BJ (cell line): ENCODE measurements around the gene LAMA1. TPM values are rescaled to one million over a fixed set of nuclear protein-coding genes. Genes with fewer than 3 reads are reported as not detected.

ENCODE experiments used
- CTCF ChIA-PET: fragments of 350-600 bp; formaldehyde crosslinking; extraction: SDS; loops from one replicate; lab custom pipeline; 2021; ENCODE audit warnings: antibody characterized with exemption, inconsistent platforms; lab: Yijun Ruan, JAX
- POLR2A ChIA-PET: fragments of 300-600 bp; sonication (Branson Sonifier 250); formaldehyde crosslinking; extraction: SDS; loops from one replicate; lab custom pipeline; 2021; ENCODE audit warnings: antibody characterized with exemption; lab: Charles Lee
- DNase-seq: peaks from one replicate; pipeline ENCODE4 v3.0.0-alpha.2; 2011; ENCODE audit warnings: low read depth
- H3K27me3 ChIP-seq: 2 replicates; pipeline ENCODE4 v1.6.0; 2011; ENCODE audit warnings: low read length; ENCODE audit not compliant: control insufficient read depth, insufficient read depth
- H3K36me3 ChIP-seq: 2 replicates; pipeline ENCODE4 v1.5.1; 2011; ENCODE audit warnings: low read length; ENCODE audit not compliant: control insufficient read depth, insufficient read depth
- H3K4me3 ChIP-seq: 2 replicates; pipeline ENCODE4 v1.5.1; 2011; ENCODE audit warnings: low read depth, mild to moderate bottlenecking, control low read depth, low read length
- CTCF ChIP-seq: IDR thresholded peaks from 2 replicates; pipeline ENCODE4 v1.5.1; 2011; ENCODE audit warnings: low read depth, mild to moderate bottlenecking, control low read depth, inconsistent platforms, low read length, moderate library complexity; ENCODE audit not compliant: insufficient read depth
- polyA plus RNA-seq: library from polyadenylated mRNA; depleted of rRNA; stranded (reverse); fragments of >200 nt; gene quantifications from 2 replicates; pipeline ENCODE4 v1.2.3, GENCODE V29; 2011

Gene LAMA1
- polyA plus RNA-seq, 1 experiment, result 3.4 TPM

GRCh38 chr18:7157760-7158159 is 40.2 kb upstream of the LAMA1 start:
- POLR2A ChIA-PET, result no interaction called here
- DNase-seq, result no peak
- CTCF ChIA-PET, result interaction anchor here (0.7 to 2.3 kb wide), 3 partner anchors 13 to 410 kb away, joined by 3 to 6 read pairs (median 4); no protein-coding TSS in a partner anchor
- Histone ChIP-seq H3K36me3 (no peaks in the 10 kb centered on the region), H3K27me3 (no peaks in the 10 kb centered on the region), H3K4me3 (no peak overlapping the region)
- no peak for TF ChIP-seq CTCF

- Histone ChIP-seq H3K27me3 (no peaks in the 10 kb centered on the region), H3K36me3 (no peaks in the 10 kb centered on the region), H3K4me3 (no peak overlapping the region)
- TF ChIP-seq CTCF, result no peak
- CTCF ChIA-PET, result interaction anchor here (0.6 to 1.0 kb wide), 2 partner anchors 21 to 916 kb away, joined by 3 to 4 read pairs; no protein-coding TSS in a partner anchor
- POLR2A ChIA-PET, result no interaction called here
- DNase-seq, result no peak
These were observed 38.3 kb upstream of the LAMA1 start for GRCh38 chr18:7155887-7156286.

- ChIA-PET POLR2A (no interaction called here), CTCF (interaction anchor here (0.6 to 1.0 kb wide), 2 partner anchors 22 to 41 kb away, joined by 3 to 4 read pairs; no protein-coding TSS in a partner anchor)
- no peaks in the 10 kb centered on the region for H3K36me3 ChIP-seq
- no peaks in the 10 kb centered on the region for H3K27me3 ChIP-seq
- H3K4me3 ChIP-seq, result no peak overlapping the region
- no peak for DNase-seq
- TF ChIP-seq CTCF, result no peak
These were observed 37.5 kb upstream of the LAMA1 start for GRCh38 chr18:7155092-7155491.

- H3K27me3 ChIP-seq, result no peaks in the 10 kb centered on the region
- no peak for DNase-seq
- no peak for TF ChIP-seq CTCF
- ChIA-PET CTCF (no interaction called here), POLR2A (no interaction called here)
- H3K4me3 ChIP-seq, result no peak overlapping the region
- H3K36me3 ChIP-seq, result no peaks in the 10 kb centered on the region
These were observed 34.8 kb upstream of the LAMA1 start for GRCh38 chr18:7152440-7152839.

- H3K27me3 ChIP-seq, result no peaks in the 10 kb centered on the region
- no peak for TF ChIP-seq CTCF
- no peak overlapping the region for H3K4me3 ChIP-seq
- CTCF ChIA-PET, result interaction anchor here (1.0 kb wide), 1 partner anchor 27 kb away, joined by 4 read pairs; no protein-coding TSS in a partner anchor
- no peaks in the 10 kb centered on the region for H3K36me3 ChIP-seq
- POLR2A ChIA-PET, result no interaction called here
- no peak for DNase-seq
These were observed 29.8 kb upstream of the LAMA1 start for GRCh38 chr18:7147399-7147798.
